A549 (cell line): Measurements from ENCODE around the gene ST8SIA2. TPM values are rescaled to one million over a fixed set of nuclear protein-coding genes. Genes with fewer than 3 reads are reported as not detected.
"Not testable (repeated sequence)": the region's sequence is repeated elsewhere in the genome, so short reads cannot be mapped to it uniquely, and the experiment has no call there.

Experiments used
- ATAC-seq, 2 experiments: fragments of 200-7000 bp in 1 of 2; fragments of >200 bp in 1 of 2; cut with Nextera tagmentation in 1 of 2; cut with Tn5 transposase in 1 of 2; 3 replicates each; pipeline versions ENCODE4 v1.8.0 to v1.9.1; 2018 to 2020; ENCODE audit warnings: mild to moderate bottlenecking in 1 of 2, moderate library complexity in 1 of 2
- CTCF ChIA-PET: fragments of 300-600 bp; sonication (Branson Sonifier 250); formaldehyde crosslinking; extraction: SDS; loops from one replicate; lab custom pipeline; 2021; ENCODE audit warnings: antibody characterized with exemption, inconsistent platforms; lab: Yijun Ruan, JAX
- POLR2A ChIA-PET: fragments of 350-600 bp; formaldehyde crosslinking; extraction: SDS; loops from one replicate; lab custom pipeline; 2021; ENCODE audit warnings: antibody characterized with exemption, inconsistent platforms; lab: Yijun Ruan, JAX
- DNase-seq, 2 experiments: peaks; one replicate each; pipeline versions ENCODE4 v3.0.0 to v3.0.0-alpha.2; 2011 to 2016; ENCODE audit warnings: low read depth in 1 of 2, low spot score in 1 of 2
- FAIRE-seq: peaks from 2 replicates; lab custom pipeline; 2011; peaks lifted over from hg19 to GRCh38; lab: Jason Lieb, UNC
- H3K27ac ChIP-seq, 2 experiments: fragments of >200 bp; sonication (Bioruptor Twin); formaldehyde crosslinking; 3 replicates each; pipeline ENCODE4 v1.5.1; 2016 to 2017
- H3K4me1 ChIP-seq: fragments of >200 bp; sonication (Bioruptor Twin); formaldehyde crosslinking; 3 replicates; pipeline ENCODE4 v1.6.1; 2016
- H3K4me2 ChIP-seq: fragments of >200 bp; sonication (Bioruptor Twin); formaldehyde crosslinking; 3 replicates; pipeline ENCODE4 v1.6.1; 2016
- H3K4me3 ChIP-seq: fragments of >200 bp; sonication (Bioruptor Twin); formaldehyde crosslinking; 3 replicates; pipeline ENCODE4 v1.5.1; 2016
- H3K9me3 ChIP-seq: fragments of >200 bp; sonication (Bioruptor Twin); formaldehyde crosslinking; 3 replicates; pipeline ENCODE4 v1.6.1; 2016
- ATOH8 ChIP-seq: fragments of 250-450 bp; sonication (Bioruptor Pico); IDR thresholded peaks from 2 replicates; pipeline ENCODE4 v1.5.0; 2020; ENCODE audit warnings: low read depth, mild to moderate bottlenecking, moderate library complexity
- CBX2 ChIP-seq: fragments of 200-600 bp; sonication (generic); IDR thresholded peaks from 2 replicates; pipeline ENCODE4 v1.6.1; 2016; ENCODE audit warnings: low read depth, mild to moderate bottlenecking, borderline replicate concordance
- CEBPB ChIP-seq, 2 experiments: fragments of >200 bp in 1 of 2; sonication (Bioruptor Twin) in 1 of 2; formaldehyde crosslinking in 1 of 2; IDR thresholded peaks; 2 replicates each; pipeline ENCODE4 v1.6.1; 2012 to 2016
- ESRRA ChIP-seq: fragments of 150-350 bp; IDR thresholded peaks from 2 replicates; pipeline ENCODE4 v1.6.1; 2014; ENCODE audit warnings: mild to moderate bottlenecking, low read length, borderline replicate concordance
- GATA3 ChIP-seq: IDR thresholded peaks from 2 replicates; pipeline ENCODE4 v1.6.1; 2012; ENCODE audit warnings: borderline replicate concordance
- KDM5A ChIP-seq: fragments of 200-600 bp; sonication (generic); IDR thresholded peaks from 2 replicates; pipeline ENCODE4 v1.6.1; 2016; ENCODE audit warnings: antibody characterized with exemption, mild to moderate bottlenecking
- MAZ ChIP-seq: fragments of 150-350 bp; IDR thresholded peaks from 2 replicates; pipeline ENCODE4 v1.6.1; 2014; ENCODE audit warnings: antibody characterized with exemption, low read depth, low read length, borderline replicate concordance
- MYC ChIP-seq: IDR thresholded peaks from 2 replicates; pipeline ENCODE4 v1.6.1; 2012; ENCODE audit warnings: mild to moderate bottlenecking, inconsistent platforms, low read length, improper control_type of control experiment, borderline replicate concordance
- NPAS2 ChIP-seq: fragments of 250-450 bp; sonication (Bioruptor Pico); IDR thresholded peaks from 2 replicates; pipeline ENCODE4 v1.8.0; 2022; ENCODE audit warnings: mild to moderate bottlenecking, moderate library complexity, borderline replicate concordance
- PBX3 ChIP-seq: IDR thresholded peaks from 2 replicates; pipeline ENCODE4 v1.6.1; 2012
- POLR2AphosphoS2 ChIP-seq: conservative IDR thresholded peaks from 2 replicates; pipeline ENCODE4 v1.6.1; 2012; ENCODE audit warnings: low read length, improper control_type of control experiment, inconsistent platforms
- RARB ChIP-seq: fragments of 250-450 bp; sonication (Bioruptor Pico); IDR thresholded peaks from 2 replicates; pipeline ENCODE4 v1.8.0; 2021; ENCODE audit warnings: mild to moderate bottlenecking, moderate library complexity
- TFCP2L1 ChIP-seq: fragments of 250-450 bp; sonication (Bioruptor Pico); IDR thresholded peaks from 2 replicates; pipeline ENCODE4 v1.5.0; 2021; ENCODE audit warnings: mild to moderate bottlenecking
- ZFP36 ChIP-seq: fragments of 450-650 bp; IDR thresholded peaks from 2 replicates; pipeline ENCODE4 v1.6.1; 2014; ENCODE audit warnings: borderline replicate concordance; ENCODE audit not compliant: partially characterized antibody
- WGBS: methylation state at CpG from one replicate; pipeline ENCODE4 v1.1.6; 2017; ENCODE audit errors: missing lambda C conversion rate; 5-methylcytosine and 5-hydroxymethylcytosine counted together
- polyA plus RNA-seq, 4 experiments: library from polyadenylated mRNA; depleted of rRNA in 3 of 4; stranded (reverse); fragments of >200 nt; fragmentation: RNase III in 1 of 4; extraction: RNeasy Plus Mini Kit Qiagen cat#74134 plus additional on column Dnase treatment in 1 of 4; gene quantifications; 2 replicates in 3 of 4; 3 replicates in 1 of 4; pipeline ENCODE4 v1.2.3, GENCODE V29; 2011 to 2017
- TF ChIP-seq, protein P1 (sequence below): IDR thresholded peaks from 2 replicates; pipeline ENCODE4 v1.6.1; 2012

ST8SIA2 gene
- polyA plus RNA-seq, 2 of the 4 experiments (the other 2 are of a cell fraction) = 0.22 to 0.41 TPM

DNA sequence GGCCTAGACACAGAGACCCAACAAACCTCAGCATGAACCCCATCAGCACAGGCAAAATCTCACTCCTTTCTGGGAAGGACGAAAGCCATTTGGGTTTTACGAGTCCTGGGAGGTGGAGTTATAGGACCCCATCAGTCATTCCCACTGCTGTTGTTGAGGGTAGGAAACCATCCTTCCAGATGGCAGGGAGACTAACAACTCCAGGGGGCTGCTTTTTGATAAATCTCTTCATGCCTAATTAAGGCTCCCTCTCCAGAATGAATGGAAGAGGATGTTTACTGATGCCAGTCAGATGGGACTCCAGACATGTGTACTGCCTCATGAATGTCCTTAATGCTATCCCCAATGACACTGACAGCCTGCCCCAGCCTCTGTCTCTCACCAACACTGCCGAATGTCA, 75.3 kb downstream of the ST8SIA2 start:
- ChIA-PET POLR2A (no interaction called here), CTCF (no interaction called here)
- H3K4me3 ChIP-seq = no peak overlapping the region
- DNase-seq (no peak), FAIRE-seq (no peak), ATAC-seq (no peak)
- no peaks in the 10 kb centered on the region for H3K9me3 ChIP-seq
- H3K27ac ChIP-seq = no peak overlapping the region
- TF ChIP-seq PBX3 (no peak), ZFP36 (no peak), KDM5A (no peak), TFCP2L1 (CRISPR knock-in tag) (no peak), CEBPB (IDR thresholded peaks at IDR 0.05) (no peak), CBX2 (no peak)
- 34% methylated on average over 3 of the region's 3 CpGs for WGBS
- no peak overlapping the region for H3K4me2 ChIP-seq
- no peaks in the 10 kb centered on the region for H3K4me1 ChIP-seq

DNA sequence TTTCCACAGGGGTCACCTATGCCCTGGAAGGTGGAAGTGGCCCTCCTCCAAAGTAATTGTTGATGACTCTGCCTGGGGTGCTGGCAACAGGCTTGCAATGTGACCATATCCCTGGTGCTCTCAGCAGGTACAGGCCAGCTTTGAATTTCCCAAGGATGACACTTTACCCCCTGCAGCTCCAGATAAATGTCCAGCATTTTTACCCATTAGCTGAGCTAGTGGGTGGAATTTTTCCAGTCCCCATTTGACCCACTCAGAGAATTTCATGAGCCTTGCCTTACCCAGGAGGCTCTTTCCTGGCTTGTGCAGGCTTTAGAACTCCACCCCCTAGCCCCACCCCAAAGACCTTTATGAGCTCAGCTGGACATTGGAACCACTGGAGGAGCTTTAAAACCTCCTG, 77.6 kb downstream of the ST8SIA2 start:
- H3K9me3 ChIP-seq = no peaks in the 10 kb centered on the region
- FAIRE-seq = no peak
- no peak overlapping the region for H3K4me3 ChIP-seq
- H3K27ac ChIP-seq = no peak overlapping the region
- no peak for ATAC-seq
- ChIA-PET CTCF (interaction anchor here (1.2 to 1.3 kb wide), 2 partner anchors 12 to 33 kb away, joined by 3 read pairs; no protein-coding TSS in a partner anchor), POLR2A (no interaction called here)
- no peaks in the 10 kb centered on the region for H3K4me1 ChIP-seq
- TF ChIP-seq ATOH8 (CRISPR knock-in tag) (no peak), NPAS2 (CRISPR knock-in tag) (no peak), ESRRA (no peak), GATA3 (no peak), MYC (no peak)
- TF ChIP-seq, protein P1, sequence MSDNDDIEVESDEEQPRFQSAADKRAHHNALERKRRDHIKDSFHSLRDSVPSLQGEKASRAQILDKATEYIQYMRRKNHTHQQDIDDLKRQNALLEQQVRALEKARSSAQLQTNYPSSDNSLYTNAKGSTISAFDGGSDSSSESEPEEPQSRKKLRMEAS = no peak
- no peak overlapping the region for H3K4me2 ChIP-seq
- no peak for DNase-seq

DNA sequence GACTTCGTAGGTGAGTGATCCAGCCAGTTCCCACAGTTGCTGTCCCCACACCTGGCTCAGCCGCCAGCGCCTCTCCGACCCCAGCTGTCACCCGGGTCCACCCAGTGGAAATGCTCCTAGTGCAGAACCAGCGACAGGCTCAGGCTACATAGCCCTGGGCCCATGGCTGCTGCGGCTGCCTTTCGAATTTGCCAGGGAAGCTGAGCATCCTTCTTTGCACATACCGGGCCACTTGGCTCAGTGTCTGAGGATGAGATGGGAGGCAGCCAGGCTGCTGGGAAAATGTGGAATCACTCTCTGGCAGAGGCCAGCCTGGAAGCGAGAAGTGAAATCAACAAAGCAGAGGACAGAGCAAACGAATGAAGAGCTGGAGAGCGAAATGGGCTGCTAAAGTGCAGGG, 80.1 kb downstream of the ST8SIA2 start:
- POLR2A ChIA-PET = no interaction called here

GRCh38 chr15:92479730-92480129, 86.0 kb downstream of the ST8SIA2 start:
- DNase-seq, POLR2A ChIA-PET, FAIRE-seq, H3K27ac ChIP-seq, ATAC-seq, H3K4me3 ChIP-seq, H3K9me3 ChIP-seq, H3K4me2 ChIP-seq, H3K4me1 ChIP-seq: not testable (repeated sequence)
- 0% methylated on average over 2 of the region's 2 CpGs for WGBS
- CTCF ChIA-PET = interaction anchor here (2.0 kb wide), 1 partner anchor 88 kb away, joined by 6 read pairs; no protein-coding TSS in a partner anchor

More for the DNA sequence above, 80.1 kb downstream of the ST8SIA2 start:
- no peak for FAIRE-seq
- CTCF ChIA-PET = interaction anchor here (0.9 to 1.4 kb wide), 4 partner anchors 10 to 241 kb away, joined by 3 read pairs; no protein-coding TSS in a partner anchor
- H3K4me3 ChIP-seq = no peak overlapping the region
- no peak for ATAC-seq
- TF ChIP-seq, protein P1 = no peak
- TF ChIP-seq MAZ (no peak), CEBPB (IDR thresholded peaks at IDR 0.05) (no peak), POLR2AphosphoS2 (no peak), RARB (CRISPR knock-in tag) (no peak)
- TF ChIP-seq, all 56 proteins: peak for 0
- DNase-seq = no peak
- no peak overlapping the region for H3K27ac ChIP-seq
- no peaks in the 10 kb centered on the region for H3K4me1 ChIP-seq
- H3K9me3 ChIP-seq = no peaks in the 10 kb centered on the region
- H3K4me2 ChIP-seq = no peak overlapping the region
- 52% methylated on average over 10 of the region's 12 CpGs for WGBS
